GM18507 (cell line): Measurements from ENCODE around the gene MAD1L1.
"Not testable (repeated sequence)": the region's sequence is repeated elsewhere in the genome, so short reads cannot be mapped to it uniquely, and the experiment has no call there.

Source experiments
- DNase-seq: peaks from one replicate; pipeline ENCODE4 v3.0.0; 2011; ENCODE audit warnings: low read depth; ENCODE audit not compliant: insufficient read length; ENCODE audit errors: extremely low spot score
- FAIRE-seq: peaks from 2 replicates; lab custom pipeline; 2011; peaks lifted over from hg19 to GRCh38; lab: Jason Lieb, UNC

The MAD1L1 gene

GRCh38 chr7:1883834-1884582 is 348.7 kb downstream of the MAD1L1 start:
- DNase-seq (no peak), FAIRE-seq (no peak)

GRCh38 chr7:1883031-1883761 is 349.5 kb downstream of the MAD1L1 start:
- no peak for FAIRE-seq
- DNase-seq, result no peak

DNA sequence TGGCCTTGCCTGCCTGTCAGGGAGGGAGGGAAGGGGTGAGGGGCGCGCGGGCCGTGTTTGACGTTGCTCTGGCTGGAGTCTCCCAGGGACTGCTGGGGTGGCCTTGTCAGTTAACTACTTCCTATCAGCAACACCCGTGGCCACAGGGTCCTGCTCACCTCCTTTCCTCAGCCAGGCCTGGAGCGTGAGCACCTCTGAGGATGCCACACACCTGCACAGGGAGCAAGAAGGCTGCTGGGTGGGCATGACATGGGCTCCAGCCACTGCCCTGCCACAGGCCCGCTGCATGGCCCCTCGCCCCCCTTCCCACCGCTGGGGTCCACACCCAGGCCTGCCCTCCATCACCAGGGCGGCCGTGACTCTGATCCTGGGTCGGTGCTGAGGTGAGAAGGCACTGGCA is 350.3 kb downstream of the MAD1L1 start:
- no peak for FAIRE-seq
- no peak for DNase-seq

DNA sequence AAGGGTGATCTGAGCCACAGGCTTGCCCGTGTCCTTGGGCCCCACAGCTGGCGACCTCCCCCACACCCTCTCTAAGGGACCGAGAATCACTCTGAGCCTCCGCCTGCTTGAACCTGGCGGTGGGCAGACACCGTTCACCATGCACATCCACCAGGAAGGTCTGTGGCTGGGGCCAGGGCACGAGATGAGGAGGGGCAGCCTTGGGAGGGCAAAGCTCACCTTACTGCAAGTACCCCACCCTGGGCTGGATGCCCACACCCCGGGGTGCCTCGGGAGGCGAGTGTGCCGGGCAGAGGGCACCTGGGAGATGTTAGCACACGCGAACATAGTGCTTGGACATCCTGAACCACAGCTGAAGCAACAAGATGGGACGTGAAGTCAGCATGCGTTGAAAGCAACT is 350.8 kb downstream of the MAD1L1 start:
- FAIRE-seq (no peak), DNase-seq (no peak)

DNA sequence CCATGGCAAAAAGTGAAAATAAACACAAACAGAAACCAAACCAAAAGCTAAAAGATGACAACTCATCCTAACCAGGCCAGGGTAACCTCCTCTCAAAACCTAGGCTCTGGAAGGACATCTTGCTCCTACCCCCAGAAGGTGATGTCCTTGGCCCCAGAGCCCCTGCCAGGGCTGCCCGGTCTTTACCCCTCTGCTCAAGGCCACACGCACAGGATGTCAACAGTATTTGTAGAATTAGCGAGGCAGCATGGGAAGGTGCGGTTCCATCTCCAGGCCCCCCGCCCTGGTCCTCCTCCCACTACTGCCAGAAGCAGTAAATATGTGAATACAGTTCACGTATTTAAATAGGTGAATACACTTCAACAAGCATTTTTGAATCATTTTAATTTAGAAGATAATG is 356.1 kb downstream of the MAD1L1 start:
- FAIRE-seq, DNase-seq: not testable (repeated sequence)

GRCh38 chr7:1875392-1876199 is 357.1 kb downstream of the MAD1L1 start:
- DNase-seq, FAIRE-seq: not testable (repeated sequence)

DNA sequence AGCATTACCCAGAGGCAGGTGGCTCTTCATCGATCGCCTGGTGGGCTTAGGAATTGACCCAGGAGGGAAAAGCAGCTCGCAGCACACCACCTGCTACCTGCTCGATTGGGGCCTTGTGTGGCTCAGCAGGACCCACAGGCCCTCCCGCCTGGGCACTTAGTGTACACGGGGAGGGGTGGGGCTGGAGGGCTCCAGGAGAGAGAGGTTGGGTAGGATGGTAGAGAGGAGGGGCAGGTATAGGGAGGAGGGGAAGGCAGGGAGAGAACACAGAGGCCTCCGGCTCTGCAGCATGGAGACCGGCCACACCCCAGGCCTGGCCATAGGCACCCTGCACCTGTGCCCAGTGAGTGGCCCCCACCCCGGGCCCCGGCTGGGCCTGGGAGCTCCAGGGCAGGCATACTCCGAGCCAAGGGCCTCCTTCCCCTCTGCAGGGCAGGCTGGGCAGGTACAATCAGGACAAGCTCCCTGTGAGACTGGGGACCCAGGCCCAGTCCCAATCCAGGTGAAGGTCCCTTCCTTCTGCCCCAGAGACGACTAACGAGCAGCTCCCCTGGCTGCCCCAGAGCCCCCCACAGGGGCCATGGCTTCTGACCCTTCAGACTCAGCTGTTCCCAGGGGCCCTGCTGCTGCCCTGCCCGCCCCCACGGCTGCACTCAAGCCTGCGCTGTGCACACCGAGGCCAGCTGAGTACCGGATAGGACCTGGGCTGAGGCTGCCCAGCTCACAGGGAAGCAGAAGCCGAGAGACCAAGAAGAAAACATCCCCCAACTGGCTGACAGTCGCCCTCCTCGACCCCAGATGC is 358.0 kb downstream of the MAD1L1 start:
- DNase-seq, FAIRE-seq: not testable (repeated sequence)

- no peak for FAIRE-seq
- no peak for DNase-seq
Observed at GRCh38 chr7:1873857-1874589, 358.7 kb downstream of the MAD1L1 start.

DNA sequence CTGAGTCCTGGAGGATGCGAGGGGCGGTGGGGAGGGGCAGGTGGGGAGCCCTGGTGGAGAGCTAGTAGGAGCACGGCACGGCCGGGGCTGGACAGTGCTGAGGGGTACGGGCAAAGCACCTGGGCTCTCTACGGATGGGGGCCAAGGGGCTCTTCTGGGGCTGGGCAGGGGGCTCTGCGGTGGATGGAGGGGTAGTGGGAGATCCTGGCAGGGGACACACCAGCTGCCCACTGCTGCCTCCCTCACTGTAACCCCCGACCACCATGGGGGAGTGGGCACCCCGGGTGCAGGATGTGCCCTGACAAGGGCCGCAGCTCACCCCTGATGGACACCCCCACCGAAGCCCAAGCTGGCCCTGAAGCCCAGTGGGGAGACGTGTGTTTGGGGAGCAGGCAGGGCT is 359.3 kb downstream of the MAD1L1 start:
- no peak for DNase-seq
- no peak for FAIRE-seq

- FAIRE-seq (no peak), DNase-seq (no peak)
Observed at GRCh38 chr7:1873070-1873405, 359.7 kb downstream of the MAD1L1 start.

GRCh38 chr7:1872191-1873069 is 360.3 kb downstream of the MAD1L1 start:
- no peak for FAIRE-seq
- no peak for DNase-seq

GRCh38 chr7:1869452-1870130 is 363.2 kb downstream of the MAD1L1 start:
- no peak for DNase-seq
- FAIRE-seq, result no peak

DNA sequence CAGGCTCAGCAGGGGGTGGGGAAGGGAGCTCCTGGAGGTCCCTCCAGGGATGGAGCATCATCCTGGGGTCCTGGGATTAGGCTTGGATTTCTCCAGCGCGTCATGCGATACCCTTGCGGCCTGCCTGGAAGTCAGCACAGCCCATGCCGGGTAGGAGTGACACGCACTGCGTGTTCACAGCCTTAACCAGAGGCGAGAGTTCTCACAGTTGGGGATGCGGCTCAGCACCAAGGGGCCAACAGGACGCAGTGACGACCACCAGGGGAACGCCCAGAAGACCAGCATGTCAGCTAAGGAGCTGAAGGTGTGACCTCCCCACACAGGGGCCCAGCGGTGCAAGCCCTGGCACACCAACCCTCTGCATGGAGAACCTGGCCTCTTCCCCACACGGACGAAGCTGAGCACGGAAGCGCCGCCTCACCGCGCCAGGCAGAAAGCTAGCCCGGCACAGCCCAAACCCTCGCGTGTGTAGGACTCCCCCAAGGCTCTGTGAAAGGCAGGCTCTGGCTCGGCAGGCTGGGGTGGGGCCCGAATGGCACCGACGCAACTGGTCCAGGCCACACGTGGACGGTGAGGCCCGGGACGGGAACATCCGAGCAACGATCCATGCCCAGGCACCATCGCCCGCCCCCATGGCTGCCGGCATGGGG is 364.1 kb downstream of the MAD1L1 start:
- DNase-seq, result no peak
- no peak for FAIRE-seq

DNA sequence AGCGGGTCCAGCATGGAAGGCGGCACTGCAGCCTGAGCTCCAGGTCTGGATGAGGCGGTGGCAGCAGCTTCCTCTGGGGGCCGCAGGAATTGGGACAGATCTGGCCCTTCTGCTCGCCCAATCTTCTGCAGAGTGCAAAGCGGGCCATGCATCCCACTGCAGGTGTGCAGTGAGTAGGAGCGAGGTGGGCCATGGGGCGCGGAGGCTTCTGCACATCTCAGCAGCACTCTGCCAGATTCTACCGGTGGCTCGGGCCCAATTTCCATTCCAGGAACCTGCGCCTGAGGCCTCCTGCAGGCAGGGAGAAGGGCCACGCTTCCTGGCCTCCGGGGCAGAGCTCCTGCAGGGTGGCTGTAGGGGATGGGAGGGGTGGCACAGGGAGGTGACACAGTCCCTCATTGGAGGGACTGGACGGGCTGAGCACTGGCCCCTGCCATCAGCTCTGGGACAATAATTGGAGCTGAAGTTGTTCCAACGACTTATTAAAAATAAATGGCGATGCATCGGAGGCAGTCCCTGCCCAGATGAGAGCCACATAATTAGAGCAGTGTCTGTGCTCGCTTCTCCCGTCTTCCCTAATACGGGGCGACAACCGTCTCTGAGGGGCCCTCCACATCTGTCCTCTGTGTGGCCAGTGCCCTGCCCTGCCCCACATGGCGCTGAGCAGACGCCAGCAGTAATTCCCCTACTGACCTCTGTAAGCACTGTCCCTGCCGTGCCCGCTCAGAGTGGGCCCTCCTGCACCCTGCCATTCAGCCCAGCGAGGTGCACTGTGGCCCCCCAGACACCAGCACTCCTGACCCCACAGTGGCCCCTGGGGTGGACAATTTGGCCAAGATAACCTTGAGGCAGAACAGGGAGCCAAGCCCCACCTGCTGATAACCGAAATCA is 365.1 kb downstream of the MAD1L1 start:
- no peak for FAIRE-seq

DNA sequence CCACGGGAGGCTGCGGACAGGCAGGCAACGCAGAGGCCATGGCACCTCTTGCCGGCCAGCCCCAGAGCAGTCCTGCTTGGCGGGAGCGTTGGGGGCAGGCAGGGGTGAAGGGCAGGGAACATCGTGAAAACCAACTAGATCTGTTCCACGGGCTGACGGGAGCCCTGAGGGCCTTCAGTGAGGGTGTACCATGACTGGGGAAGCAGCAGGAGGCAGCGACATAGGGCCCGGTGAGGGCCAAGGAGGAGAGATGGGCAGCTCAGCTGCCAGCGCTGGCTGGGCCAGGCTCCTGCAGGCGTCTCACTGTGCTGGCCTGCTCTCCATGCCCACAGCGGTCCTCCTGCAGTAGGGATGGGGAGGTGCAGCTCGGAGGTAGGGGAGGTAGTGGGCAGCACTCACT is 366.1 kb downstream of the MAD1L1 start:
- FAIRE-seq (no peak), DNase-seq (no peak)

More for the DNA sequence above, 365.1 kb downstream of the MAD1L1 start:
- DNase-seq, result no peak
